Karpas-422 (cell line): Measurements from ENCODE around the gene PJA2. TPM values are rescaled to one million over a fixed set of nuclear protein-coding genes. Genes with fewer than 3 reads are reported as not detected.

Source experiments
- DNase-seq: peaks from one replicate; pipeline ENCODE4 v3.0.0-alpha.2; 2015
- H2AFZ ChIP-seq: fragments of 200-600 bp; sonication (generic); 2 replicates; pipeline ENCODE4 v1.6.1; 2014; ENCODE audit warnings: antibody characterized with exemption, low read length, mixed read lengths
- H3K27ac ChIP-seq: fragments of 200-600 bp; sonication (generic); 2 replicates; pipeline ENCODE4 v1.5.1; 2014; ENCODE audit warnings: mild to moderate bottlenecking, low read length, moderate library complexity
- H3K27me3 ChIP-seq: fragments of 200-600 bp; sonication (generic); 2 replicates; pipeline ENCODE4 v1.6.1; 2014; ENCODE audit warnings: low read length, mixed read lengths
- H3K36me3 ChIP-seq: fragments of 200-600 bp; sonication (generic); 2 replicates; pipeline ENCODE4 v1.6.1; 2014; ENCODE audit warnings: low read length, mixed read lengths; ENCODE audit not compliant: insufficient read depth
- H3K4me1 ChIP-seq: fragments of 200-600 bp; sonication (generic); 2 replicates; pipeline ENCODE4 v1.6.1; 2014; ENCODE audit warnings: mild to moderate bottlenecking, low read length, mixed read lengths
- H3K4me2 ChIP-seq: fragments of 200-600 bp; sonication (generic); 2 replicates; pipeline ENCODE4 v1.6.1; 2014; ENCODE audit warnings: low read length, low read depth, mild to moderate bottlenecking; ENCODE audit not compliant: poor library complexity, severe bottlenecking
- H3K4me3 ChIP-seq: fragments of 200-600 bp; sonication (generic); 2 replicates; pipeline ENCODE4 v1.5.1; 2014; ENCODE audit warnings: mild to moderate bottlenecking, antibody characterized with exemption, low read length, mixed read lengths
- H3K79me2 ChIP-seq: fragments of 200-600 bp; sonication (generic); 2 replicates; pipeline ENCODE4 v1.6.1; 2014; ENCODE audit warnings: mild to moderate bottlenecking, low read length, mixed read lengths
- H3K9ac ChIP-seq: fragments of 200-600 bp; sonication (generic); 2 replicates; pipeline ENCODE4 v1.6.0; 2014; ENCODE audit warnings: low read length
- H3K9me2 ChIP-seq: fragments of 200-600 bp; sonication (generic), shearing (Covaris generic); replicated peaks from 2 replicates; pipeline ENCODE4 v1.6.0; 2014; ENCODE audit warnings: mild to moderate bottlenecking, low read length, moderate library complexity; ENCODE audit not compliant: insufficient read depth
- H3K9me3 ChIP-seq: fragments of 300-700, 200-600 bp; sonication (generic); 2 replicates; pipeline ENCODE4 v1.6.1; 2014; ENCODE audit warnings: low read length, mixed read lengths
- H4K20me1 ChIP-seq: fragments of 200-600 bp; sonication (generic); 2 replicates; pipeline ENCODE4 v1.6.1; 2014; ENCODE audit warnings: mild to moderate bottlenecking, antibody characterized with exemption, low read length, low read depth; ENCODE audit not compliant: insufficient read depth
- total RNA-seq: library from RNA; depleted of rRNA; stranded (reverse); fragments of >200 nt; shearing (Covaris generic); gene quantifications from 2 replicates; pipeline ENCODE4 v1.2.3, GENCODE V29; 2014; ENCODE audit warnings: low replicate concordance

PJA2 gene
- total RNA-seq, 1 experiment from 2014 or later, result 50.1 TPM

GRCh38 chr5:109351988-109352864 lies 57.5 kb downstream of the PJA2 start:
- Histone ChIP-seq H3K27me3 (no peaks in the 10 kb centered on the region), H3K9ac (no peak overlapping the region), H4K20me1 (no peaks in the 10 kb centered on the region), H3K4me3 (no peak overlapping the region), H3K4me2 (no peak overlapping the region), H3K9me3 (no peaks in the 10 kb centered on the region), H3K79me2 (peaks cover 19% of the 10 kb centered on the region; the same call in 1 of the 2 replicates), H3K9me2 (no peaks in the 10 kb centered on the region), H3K36me3 (peaks cover 9% of the 10 kb centered on the region; the same call in 1 of the 2 replicates), H2AFZ (no peak overlapping the region), H3K27ac (no peak overlapping the region), H3K4me1 (no peaks in the 10 kb centered on the region)
- DNase-seq, result no peak

GRCh38 chr5:109350537-109351270 lies 59.1 kb downstream of the PJA2 start:
- DNase-seq, result no peak
- peaks cover 21% of the 10 kb centered on the region for H3K79me2 ChIP-seq
- no peaks in the 10 kb centered on the region for H3K9me3 ChIP-seq
- H3K27ac ChIP-seq, result no peak overlapping the region
- no peaks in the 10 kb centered on the region for H3K9me2 ChIP-seq
- H4K20me1 ChIP-seq, result no peaks in the 10 kb centered on the region
- H3K4me2 ChIP-seq, result no peak overlapping the region
- H3K36me3 ChIP-seq, result peaks cover 12% of the 10 kb centered on the region
- H3K9ac ChIP-seq, result no peak overlapping the region
- no peak overlapping the region for H3K4me3 ChIP-seq
- no peaks in the 10 kb centered on the region for H3K4me1 ChIP-seq
- H3K27me3 ChIP-seq, result no peaks in the 10 kb centered on the region
- H2AFZ ChIP-seq, result no peak overlapping the region

GRCh38 chr5:109349388-109349787 lies 60.4 kb downstream of the PJA2 start:
- H4K20me1 ChIP-seq, result no peaks in the 10 kb centered on the region
- no peak for DNase-seq
- H3K79me2 ChIP-seq, result peaks cover 22% of the 10 kb centered on the region
- no peak overlapping the region for H3K4me3 ChIP-seq
- H3K9me3 ChIP-seq, result no peaks in the 10 kb centered on the region
- no peaks in the 10 kb centered on the region for H3K27me3 ChIP-seq
- peaks cover 18% of the 10 kb centered on the region for H3K36me3 ChIP-seq
- no peaks in the 10 kb centered on the region for H3K4me1 ChIP-seq
- no peak overlapping the region for H3K4me2 ChIP-seq
- H2AFZ ChIP-seq, result no peak overlapping the region
- H3K9ac ChIP-seq, result no peak overlapping the region
- H3K27ac ChIP-seq, result no peak overlapping the region
- no peaks in the 10 kb centered on the region for H3K9me2 ChIP-seq

GRCh38 chr5:109347252-109347888 lies 62.4 kb downstream of the PJA2 start:
- Histone ChIP-seq H3K9me3 (no peaks in the 10 kb centered on the region), H3K4me2 (no peak overlapping the region), H3K79me2 (peaks cover 21% of the 10 kb centered on the region), H3K9me2 (no peaks in the 10 kb centered on the region), H2AFZ (no peak overlapping the region), H4K20me1 (no peaks in the 10 kb centered on the region), H3K27ac (no peak overlapping the region), H3K9ac (no peak overlapping the region), H3K36me3 (peaks cover 24% of the 10 kb centered on the region), H3K4me3 (no peak overlapping the region), H3K4me1 (no peaks in the 10 kb centered on the region), H3K27me3 (no peaks in the 10 kb centered on the region)
- DNase-seq, result no peak

- no peak for DNase-seq
- Histone ChIP-seq H4K20me1 (no peaks in the 10 kb centered on the region), H3K9me2 (no peaks in the 10 kb centered on the region), H3K36me3 (peaks cover 20% of the 10 kb centered on the region), H3K27me3 (no peaks in the 10 kb centered on the region), H3K4me3 (no peak overlapping the region), H3K4me2 (no peak overlapping the region), H2AFZ (no peak overlapping the region), H3K9ac (no peak overlapping the region), H3K79me2 (peaks cover 14% of the 10 kb centered on the region), H3K9me3 (no peaks in the 10 kb centered on the region), H3K4me1 (no peaks in the 10 kb centered on the region), H3K27ac (no peak overlapping the region)
These were observed 64.1 kb downstream of the PJA2 start for GRCh38 chr5:109345699-109346098.

- DNase-seq, result no peak
- H3K4me2 ChIP-seq, result no peak overlapping the region
- no peaks in the 10 kb centered on the region for H3K9me3 ChIP-seq
- H3K27ac ChIP-seq, result no peak overlapping the region
- H3K9ac ChIP-seq, result no peak overlapping the region
- no peaks in the 10 kb centered on the region for H3K9me2 ChIP-seq
- H3K27me3 ChIP-seq, result no peaks in the 10 kb centered on the region
- H3K36me3 ChIP-seq, result peaks cover 13% of the 10 kb centered on the region
- H4K20me1 ChIP-seq, result no peaks in the 10 kb centered on the region
- H3K79me2 ChIP-seq, result no peaks in the 10 kb centered on the region
- H3K4me3 ChIP-seq, result no peak overlapping the region
- no peaks in the 10 kb centered on the region for H3K4me1 ChIP-seq
- H2AFZ ChIP-seq, result no peak overlapping the region
These were observed 69.4 kb downstream of the PJA2 start for GRCh38 chr5:109340351-109340750.

- Histone ChIP-seq H3K36me3 (no peaks in the 10 kb centered on the region), H3K4me1 (no peaks in the 10 kb centered on the region), H2AFZ (no peak overlapping the region), H3K27ac (no peak overlapping the region), H3K9me2 (no peaks in the 10 kb centered on the region), H3K4me3 (no peak overlapping the region), H3K9me3 (no peaks in the 10 kb centered on the region), H3K9ac (no peak overlapping the region), H3K4me2 (no peak overlapping the region), H3K79me2 (no peaks in the 10 kb centered on the region), H4K20me1 (no peaks in the 10 kb centered on the region), H3K27me3 (no peaks in the 10 kb centered on the region)
- DNase-seq, result no peak
These were observed 74.7 kb downstream of the PJA2 start for GRCh38 chr5:109335114-109335513.

GRCh38 chr5:109334056-109334455 lies 75.7 kb downstream of the PJA2 start:
- Histone ChIP-seq H4K20me1 (no peaks in the 10 kb centered on the region), H3K4me2 (no peak overlapping the region), H3K27ac (no peak overlapping the region), H3K27me3 (no peaks in the 10 kb centered on the region), H3K9me2 (no peaks in the 10 kb centered on the region), H3K9ac (no peak overlapping the region), H3K4me1 (no peaks in the 10 kb centered on the region), H3K36me3 (no peaks in the 10 kb centered on the region), H2AFZ (no peak overlapping the region), H3K9me3 (no peaks in the 10 kb centered on the region), H3K4me3 (no peak overlapping the region), H3K79me2 (no peaks in the 10 kb centered on the region)
- DNase-seq, result no peak
